Trophoblast cell (in vitro differentiated cells and primary cell): ENCODE results near the gene SIGLEC1.

Experiments
- DNase-seq, 2 donors: peaks; one replicate each; pipeline ENCODE4 v3.0.0-alpha.2; 2016
- H2AFZ ChIP-seq: 2 replicates; pipeline ENCODE4 v1.6.1; 2013; ENCODE audit warnings: low read length, moderate library complexity, mild to moderate bottlenecking; ENCODE audit not compliant: insufficient read depth, poor library complexity
- H2AK5ac ChIP-seq: 2 replicates; pipeline ENCODE4 v1.6.1; 2013; ENCODE audit warnings: mild to moderate bottlenecking, low read length
- H2BK120ac ChIP-seq: 2 replicates; pipeline ENCODE4 v1.6.1; 2013; ENCODE audit warnings: low read length, mild to moderate bottlenecking, moderate library complexity; ENCODE audit not compliant: insufficient read depth, poor library complexity
- H2BK12ac ChIP-seq: 2 replicates; pipeline ENCODE4 v1.6.1; 2013; ENCODE audit warnings: mild to moderate bottlenecking, low read length, moderate library complexity
- H2BK5ac ChIP-seq: 2 replicates; pipeline ENCODE4 v1.6.1; 2013; ENCODE audit warnings: low read length, low read depth, moderate library complexity, mild to moderate bottlenecking; ENCODE audit not compliant: poor library complexity
- H3K14ac ChIP-seq: 2 replicates; pipeline ENCODE4 v1.6.1; 2013; ENCODE audit warnings: mild to moderate bottlenecking, low read length
- H3K18ac ChIP-seq: 2 replicates; pipeline ENCODE4 v1.6.1; 2013; ENCODE audit warnings: mild to moderate bottlenecking, low read length
- H3K23ac ChIP-seq: 2 replicates; pipeline ENCODE4 v1.6.1; 2013; ENCODE audit warnings: low read length
- H3K27ac ChIP-seq: 2 replicates; pipeline ENCODE4 v1.5.1; 2013; ENCODE audit warnings: low read depth, mild to moderate bottlenecking, inconsistent platforms, low read length, moderate library complexity
- H3K27me3 ChIP-seq: 2 replicates; pipeline ENCODE4 v1.6.1; 2013; ENCODE audit warnings: inconsistent platforms, mild to moderate bottlenecking, low read length, moderate library complexity; ENCODE audit not compliant: insufficient read depth
- H3K36me3 ChIP-seq, 2 experiments: 1 replicate in 1 of 2; 2 replicates in 1 of 2; pipeline ENCODE4 v1.6.1; 2013; ENCODE audit warnings: low read length in 2 of 2, mild to moderate bottlenecking in 2 of 2, moderate library complexity in 1 of 2; ENCODE audit not compliant: insufficient read depth in 2 of 2, control insufficient read depth in 1 of 2
- H3K4ac ChIP-seq: 2 replicates; pipeline ENCODE4 v1.6.1; 2013; ENCODE audit warnings: low read depth, mild to moderate bottlenecking, low read length, moderate library complexity
- H3K4me1 ChIP-seq, 2 experiments: 1 replicate in 1 of 2; 2 replicates in 1 of 2; pipeline ENCODE4 v1.6.1; 2013; ENCODE audit warnings: low read length in 2 of 2, mild to moderate bottlenecking in 2 of 2, moderate library complexity in 1 of 2; ENCODE audit not compliant: insufficient read depth in 2 of 2, control insufficient read depth in 1 of 2
- H3K4me2 ChIP-seq: 2 replicates; pipeline ENCODE4 v1.6.1; 2013; ENCODE audit warnings: inconsistent platforms, mild to moderate bottlenecking, low read length, moderate library complexity
- H3K4me3 ChIP-seq: 2 replicates; pipeline ENCODE4 v1.5.1; 2013; ENCODE audit warnings: mild to moderate bottlenecking, low read depth, low read length, inconsistent platforms
- H3K79me1 ChIP-seq: one replicate; pipeline ENCODE4 v1.6.1; 2013; ENCODE audit warnings: low read length
- H3K79me2 ChIP-seq: 2 replicates; pipeline ENCODE4 v1.6.1; 2013; ENCODE audit warnings: low read length, mild to moderate bottlenecking; ENCODE audit not compliant: control insufficient read depth, insufficient read depth, poor library complexity
- H3K9ac ChIP-seq: 2 replicates; pipeline ENCODE4 v1.6.1; 2013; ENCODE audit warnings: mild to moderate bottlenecking, low read length
- H3K9me3 ChIP-seq: 2 replicates; pipeline ENCODE4 v1.6.1; 2013; ENCODE audit warnings: low read depth, mild to moderate bottlenecking, control low read depth, inconsistent platforms, low read length; ENCODE audit not compliant: insufficient read depth
- H4K12ac ChIP-seq: 2 replicates; pipeline ENCODE4 v1.6.1; 2013; ENCODE audit warnings: low read depth, mild to moderate bottlenecking, low read length, moderate library complexity
- H4K8ac ChIP-seq: 2 replicates; pipeline ENCODE4 v1.6.1; 2013; ENCODE audit warnings: low read depth, mild to moderate bottlenecking, low read length, moderate library complexity
- H4K91ac ChIP-seq: one replicate; pipeline ENCODE4 v1.6.1; 2013; ENCODE audit warnings: low read depth, mild to moderate bottlenecking, low read length, moderate library complexity
- WGBS: extraction: QIAGEN DNeasy Blood & Tissue Kit; methylation state at CpG from one replicate; pipeline ENCODE4 v1.1.7; 2013; ENCODE audit warnings: missing lambda C conversion rate; ENCODE audit not compliant: insufficient read length, insufficient coverage; ENCODE audit errors: extremely low coverage; 5-methylcytosine and 5-hydroxymethylcytosine counted together

SIGLEC1 gene

GRCh38 chr20:3758566-3758965, 46.2 kb upstream of the SIGLEC1 start:
- Histone ChIP-seq H3K4me3 (no peak overlapping the region), H3K79me1 (no peaks in the 10 kb centered on the region), H3K4me1 (peaks cover 0 to 3% of the 10 kb centered on the region in 2 experiments), H4K8ac (no peak overlapping the region), H2BK5ac (no peak overlapping the region), H4K12ac (no peak overlapping the region), H4K91ac (no peak overlapping the region), H2BK12ac (no peak overlapping the region), H2BK120ac (no peak overlapping the region), H3K14ac (no peak overlapping the region), H3K27me3 (no peaks in the 10 kb centered on the region), H2AK5ac (no peak overlapping the region), H3K9ac (no peak overlapping the region), H3K27ac (no peak overlapping the region), H2AFZ (no peak overlapping the region), H3K23ac (no peak overlapping the region), H3K9me3 (no peaks in the 10 kb centered on the region), H3K36me3 (peaks cover 4% of the 10 kb centered on the region in 2 experiments), H3K4me2 (no peak overlapping the region), H3K4ac (no peak overlapping the region), H3K18ac (no peak overlapping the region), H3K79me2 (no peaks in the 10 kb centered on the region)
- no CpG with 5 or more reads among the region's 11 CpGs for WGBS
- DNase-seq: no peak

- H3K4ac ChIP-seq: no peak overlapping the region
- H3K23ac ChIP-seq: no peak overlapping the region
- no peak overlapping the region for H2BK12ac ChIP-seq
- H4K91ac ChIP-seq: no peak overlapping the region
- H3K14ac ChIP-seq: no peak overlapping the region
- H3K4me1 ChIP-seq: peaks cover 0 to 3% of the 10 kb centered on the region in 2 experiments
- no peak overlapping the region for H3K18ac ChIP-seq
- H3K36me3 ChIP-seq: peaks cover 4% of the 10 kb centered on the region in 2 experiments
- H3K79me2 ChIP-seq: no peaks in the 10 kb centered on the region
- no peak overlapping the region for H4K12ac ChIP-seq
- H2AK5ac ChIP-seq: no peak overlapping the region
- no CpG with 5 or more reads among the region's 2 CpGs for WGBS
- peaks cover under 1% of the 10 kb centered on the region for H3K27me3 ChIP-seq
- H2AFZ ChIP-seq: no peak overlapping the region
- no peaks in the 10 kb centered on the region for H3K9me3 ChIP-seq
- H2BK5ac ChIP-seq: no peak overlapping the region
- no peak overlapping the region for H3K4me2 ChIP-seq
- no peak overlapping the region for H4K8ac ChIP-seq
- no peak overlapping the region for H3K4me3 ChIP-seq
- H2BK120ac ChIP-seq: no peak overlapping the region
- H3K9ac ChIP-seq: no peak overlapping the region
- no peak overlapping the region for H3K27ac ChIP-seq
- DNase-seq: no peak
- no peaks in the 10 kb centered on the region for H3K79me1 ChIP-seq
Measured at GRCh38 chr20:3757268-3757667, 44.9 kb upstream of the SIGLEC1 start.

GRCh38 chr20:3755814-3756480, 43.5 kb upstream of the SIGLEC1 start:
- no peaks in the 10 kb centered on the region for H3K79me1 ChIP-seq
- H3K4me1 ChIP-seq: peaks cover 2 to 3% of the 10 kb centered on the region in 2 experiments
- H3K4ac ChIP-seq: no peak overlapping the region
- no peak for DNase-seq
- no peak overlapping the region for H3K23ac ChIP-seq
- H2BK120ac ChIP-seq: no peak overlapping the region
- peaks cover 4% of the 10 kb centered on the region in 2 experiments for H3K36me3 ChIP-seq
- H3K4me2 ChIP-seq: no peak overlapping the region
- H3K18ac ChIP-seq: no peak overlapping the region
- H3K14ac ChIP-seq: no peak overlapping the region
- H2AFZ ChIP-seq: no peak overlapping the region
- no peak overlapping the region for H2AK5ac ChIP-seq
- no peak overlapping the region for H3K4me3 ChIP-seq
- H4K8ac ChIP-seq: no peak overlapping the region
- no peak overlapping the region for H2BK5ac ChIP-seq
- peaks cover 14% of the 10 kb centered on the region for H3K27me3 ChIP-seq
- H4K12ac ChIP-seq: no peak overlapping the region
- no peak overlapping the region for H2BK12ac ChIP-seq
- WGBS: no CpG with 5 or more reads among the region's 5 CpGs
- H3K9ac ChIP-seq: no peak overlapping the region
- no peak overlapping the region for H4K91ac ChIP-seq
- H3K27ac ChIP-seq: no peak overlapping the region
- peaks cover 7% of the 10 kb centered on the region for H3K9me3 ChIP-seq
- no peaks in the 10 kb centered on the region for H3K79me2 ChIP-seq

GRCh38 chr20:3755269-3755668, 42.9 kb upstream of the SIGLEC1 start:
- no peak for DNase-seq
- no peak overlapping the region for H2AK5ac ChIP-seq
- H3K27ac ChIP-seq: no peak overlapping the region

More at GRCh38 chr20:3755269-3755668, 42.9 kb upstream of the SIGLEC1 start:
- Histone ChIP-seq H2AFZ (no peak overlapping the region), H3K14ac (no peak overlapping the region), H3K4me1 (peaks cover 0 to 2% of the 10 kb centered on the region in 2 experiments), H3K4me3 (no peak overlapping the region), H3K27me3 (peaks cover 21% of the 10 kb centered on the region), H4K8ac (no peak overlapping the region), H3K79me2 (no peaks in the 10 kb centered on the region), H3K9ac (no peak overlapping the region), H3K36me3 (peaks cover 4% of the 10 kb centered on the region in 2 experiments), H3K4me2 (no peak overlapping the region), H4K12ac (no peak overlapping the region), H2BK5ac (no peak overlapping the region), H3K79me1 (no peaks in the 10 kb centered on the region), H2BK120ac (no peak overlapping the region), H3K18ac (no peak overlapping the region), H3K4ac (no peak overlapping the region), H3K9me3 (peaks cover 7% of the 10 kb centered on the region), H3K23ac (no peak overlapping the region), H4K91ac (no peak overlapping the region), H2BK12ac (no peak overlapping the region)
- no CpG with 5 or more reads among the region's 7 CpGs for WGBS
